PC-9 (cell line): ENCODE data around the gene C3orf20.

ENCODE experiments used
- EZH2 ChIP-seq: fragments of 200-600 bp; sonication (generic); IDR thresholded peaks from 2 replicates; pipeline ENCODE4 v1.8.0; 2017; ENCODE audit warnings: antibody characterized with exemption, low read depth
- TF ChIP-seq, protein P1 (sequence below): fragments of 200-600 bp; sonication (generic); conservative IDR thresholded peaks from 2 replicates; pipeline ENCODE4 v1.6.1; 2017; ENCODE audit warnings: mixed run types, antibody characterized with exemption, mild to moderate bottlenecking, moderate library complexity

- TF ChIP-seq, protein P1, sequence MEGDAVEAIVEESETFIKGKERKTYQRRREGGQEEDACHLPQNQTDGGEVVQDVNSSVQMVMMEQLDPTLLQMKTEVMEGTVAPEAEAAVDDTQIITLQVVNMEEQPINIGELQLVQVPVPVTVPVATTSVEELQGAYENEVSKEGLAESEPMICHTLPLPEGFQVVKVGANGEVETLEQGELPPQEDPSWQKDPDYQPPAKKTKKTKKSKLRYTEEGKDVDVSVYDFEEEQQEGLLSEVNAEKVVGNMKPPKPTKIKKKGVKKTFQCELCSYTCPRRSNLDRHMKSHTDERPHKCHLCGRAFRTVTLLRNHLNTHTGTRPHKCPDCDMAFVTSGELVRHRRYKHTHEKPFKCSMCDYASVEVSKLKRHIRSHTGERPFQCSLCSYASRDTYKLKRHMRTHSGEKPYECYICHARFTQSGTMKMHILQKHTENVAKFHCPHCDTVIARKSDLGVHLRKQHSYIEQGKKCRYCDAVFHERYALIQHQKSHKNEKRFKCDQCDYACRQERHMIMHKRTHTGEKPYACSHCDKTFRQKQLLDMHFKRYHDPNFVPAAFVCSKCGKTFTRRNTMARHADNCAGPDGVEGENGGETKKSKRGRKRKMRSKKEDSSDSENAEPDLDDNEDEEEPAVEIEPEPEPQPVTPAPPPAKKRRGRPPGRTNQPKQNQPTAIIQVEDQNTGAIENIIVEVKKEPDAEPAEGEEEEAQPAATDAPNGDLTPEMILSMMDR, result no peak
- no peak for TF ChIP-seq EZH2
Measured at GRCh38 chr3:14789640-14790285, 114.8 kb downstream of the C3orf20 start.
